TTC549 (cell line): ENCODE measurements around the gene PCDHA5.
A peak's percentile ranks its signal among the peaks of the same experiment; 100 is the strongest.
"Not testable (repeated sequence)": the region's sequence is repeated elsewhere in the genome, so short reads cannot be mapped to it uniquely, and the experiment has no call there.

Source experiments
- FAIRE-seq: peaks from 2 replicates; lab custom pipeline; 2012; peaks lifted over from hg19 to GRCh38; lab: Jason Lieb, UNC

The PCDHA5 gene

DNA sequence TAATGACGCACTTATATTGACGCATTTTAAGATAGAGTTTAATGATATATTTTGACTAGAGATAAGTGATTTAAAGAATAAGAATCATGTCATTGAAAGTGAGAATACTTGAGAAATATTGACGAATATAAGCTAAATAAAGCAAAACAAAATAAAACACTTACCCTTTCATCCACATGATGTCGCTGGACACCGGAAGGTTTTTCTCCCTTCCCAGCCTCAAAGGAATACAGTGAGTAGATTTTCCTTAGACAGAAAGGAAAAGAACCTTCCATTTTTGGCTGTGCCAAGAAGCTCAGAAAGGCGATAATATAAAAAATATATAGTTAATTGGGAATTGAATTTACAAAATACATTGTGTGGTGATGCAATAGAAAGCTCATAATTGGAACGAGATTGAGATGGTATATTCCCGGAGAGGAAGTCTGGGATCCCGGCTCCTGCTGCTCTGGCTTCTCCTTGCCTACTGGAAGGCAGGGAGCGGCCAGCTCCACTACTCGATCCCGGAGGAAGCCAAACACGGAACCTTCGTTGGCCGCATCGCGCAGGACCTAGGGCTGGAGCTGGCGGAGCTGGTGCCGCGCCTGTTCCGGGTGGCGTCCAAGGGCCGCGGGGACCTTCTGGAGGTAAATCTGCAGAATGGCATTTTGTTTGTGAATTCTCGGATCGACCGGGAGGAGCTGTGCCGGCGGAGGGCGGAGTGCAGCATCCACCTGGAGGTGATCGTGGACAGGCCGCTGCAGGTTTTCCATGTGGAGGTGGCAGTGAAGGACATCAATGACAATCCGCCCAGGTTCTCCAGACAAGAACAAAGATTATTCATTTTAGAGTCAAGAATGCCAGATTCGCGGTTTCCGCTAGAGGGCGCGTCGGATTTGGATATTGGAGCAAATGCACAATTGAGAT lies at the start of gene PCDHA5:
Gene PCDHA5, plus strand, starts transcription at position 239 of the 906 bp plus-strand sequence.
- peak; percentile 96 for FAIRE-seq

DNA sequence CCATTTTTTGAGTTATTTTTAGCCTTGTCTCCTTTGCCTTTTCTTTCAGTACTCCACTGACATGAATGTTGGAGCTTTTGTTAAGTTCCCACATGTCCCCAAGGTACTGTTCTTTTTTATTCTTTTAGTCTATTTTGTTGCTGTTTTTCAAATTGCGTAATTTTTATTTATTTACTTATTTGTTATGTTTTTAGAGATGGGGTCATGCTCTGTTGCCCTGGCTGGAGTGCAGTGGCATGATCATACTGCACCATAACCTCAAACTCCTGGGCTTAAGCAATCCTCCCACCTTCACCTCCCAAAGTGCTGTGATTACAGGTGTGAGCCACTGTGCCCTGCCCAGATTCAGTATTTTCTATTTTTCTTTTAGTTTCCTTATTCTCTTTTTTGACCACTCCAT lies 40.9 kb upstream of the PCDHA5 start:
- no peak for FAIRE-seq

DNA sequence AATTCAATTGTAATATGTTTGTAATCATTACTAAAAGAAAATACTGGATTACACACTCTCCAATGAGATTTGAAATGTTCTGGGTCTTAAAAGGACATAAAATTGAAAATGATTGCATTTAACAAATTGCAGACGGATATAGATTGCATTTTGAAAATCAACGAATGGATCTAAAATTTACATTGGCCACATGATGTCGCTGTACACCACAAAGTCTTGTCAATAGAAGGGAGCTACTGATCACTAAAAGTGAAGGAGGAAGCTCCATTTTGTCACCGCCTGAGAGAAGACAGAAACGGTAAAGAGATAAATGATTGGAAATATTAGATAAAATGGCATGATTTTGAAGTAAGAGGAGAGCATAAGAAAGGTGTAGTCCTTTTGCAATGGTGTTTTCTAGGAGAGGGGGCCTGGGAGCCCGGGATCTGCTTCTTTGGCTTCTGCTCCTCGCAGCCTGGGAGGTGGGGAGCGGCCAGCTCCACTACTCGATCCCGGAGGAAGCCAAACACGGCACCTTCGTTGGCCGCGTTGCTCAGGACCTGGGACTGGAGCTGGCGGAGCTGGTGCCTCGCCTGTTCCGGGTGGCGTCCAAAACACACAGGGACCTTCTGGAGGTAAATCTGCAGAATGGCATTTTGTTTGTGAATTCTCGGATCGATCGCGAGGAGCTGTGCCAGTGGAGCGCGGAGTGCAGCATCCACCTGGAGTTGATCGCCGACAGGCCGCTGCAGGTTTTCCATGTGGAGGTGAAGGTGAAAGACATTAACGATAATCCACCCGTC lies 35.3 kb upstream of the PCDHA5 start, which contains the start of gene PCDHA1:
Gene PCDHA1, plus strand, starts transcription at position 236 of the 782 bp plus-strand sequence.
- FAIRE-seq = no peak

DNA sequence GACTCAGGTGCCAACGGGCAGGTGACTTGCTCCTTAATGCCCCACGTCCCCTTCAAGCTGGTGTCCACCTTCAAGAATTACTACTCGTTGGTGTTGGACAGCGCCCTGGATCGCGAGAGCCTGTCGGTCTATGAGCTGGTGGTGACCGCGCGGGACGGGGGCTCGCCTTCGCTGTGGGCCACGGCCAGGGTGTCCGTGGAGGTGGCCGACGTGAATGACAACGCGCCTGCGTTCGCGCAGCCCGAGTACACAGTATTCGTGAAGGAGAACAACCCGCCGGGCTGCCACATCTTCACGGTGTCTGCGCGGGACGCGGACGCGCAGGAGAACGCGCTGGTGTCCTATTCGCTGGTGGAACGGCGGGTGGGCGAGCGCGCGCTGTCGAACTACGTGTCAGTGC lies 34.0 kb upstream of the PCDHA5 start:
- not testable (repeated sequence) for FAIRE-seq

DNA sequence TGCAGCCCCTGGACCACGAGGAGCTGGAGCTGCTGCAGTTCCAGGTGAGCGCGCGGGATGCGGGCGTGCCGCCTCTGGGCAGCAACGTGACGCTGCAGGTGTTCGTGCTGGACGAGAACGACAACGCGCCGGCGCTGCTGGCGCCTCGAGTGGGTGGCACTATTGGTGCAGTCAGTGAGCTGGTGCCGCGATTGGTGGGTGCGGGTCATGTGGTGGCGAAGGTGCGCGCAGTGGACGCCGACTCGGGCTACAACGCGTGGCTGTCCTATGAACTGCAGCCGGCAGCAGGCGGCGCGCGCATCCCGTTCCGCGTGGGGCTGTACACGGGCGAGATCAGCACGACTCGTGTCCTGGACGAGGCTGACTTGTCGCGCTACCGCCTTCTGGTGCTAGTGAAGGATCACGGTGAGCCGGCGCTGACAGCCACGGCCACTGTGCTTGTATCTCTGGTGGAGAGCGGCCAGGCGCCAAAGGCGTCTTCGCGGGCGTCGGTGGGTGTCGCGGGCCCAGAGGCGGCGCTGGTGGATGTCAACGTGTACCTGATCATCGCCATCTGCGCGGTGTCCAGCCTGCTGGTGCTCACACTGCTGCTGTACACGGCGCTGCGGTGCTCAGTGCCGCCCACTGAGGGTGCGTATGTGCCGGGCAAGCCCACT lies 33.4 kb upstream of the PCDHA5 start:
- FAIRE-seq = not testable (repeated sequence)

DNA sequence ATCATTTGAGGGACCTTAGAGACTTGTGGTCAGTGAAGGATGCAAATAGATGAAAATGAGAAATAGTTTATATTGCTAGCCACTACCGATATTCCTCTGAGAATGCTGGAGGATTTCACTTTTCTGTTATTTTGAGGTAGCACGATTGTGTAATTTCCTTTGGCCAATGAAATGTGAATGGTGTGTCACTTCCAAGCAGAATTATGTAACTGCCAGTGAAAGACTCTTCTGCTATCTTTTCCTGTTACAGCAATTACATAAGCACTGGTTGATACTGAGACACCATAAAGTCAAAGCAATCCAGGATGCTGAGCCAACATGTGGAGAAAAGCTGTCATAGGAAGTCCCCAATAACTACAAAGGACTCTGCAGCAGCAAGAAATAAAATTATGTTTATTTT lies 30.3 kb upstream of the PCDHA5 start:
- no peak for FAIRE-seq

DNA sequence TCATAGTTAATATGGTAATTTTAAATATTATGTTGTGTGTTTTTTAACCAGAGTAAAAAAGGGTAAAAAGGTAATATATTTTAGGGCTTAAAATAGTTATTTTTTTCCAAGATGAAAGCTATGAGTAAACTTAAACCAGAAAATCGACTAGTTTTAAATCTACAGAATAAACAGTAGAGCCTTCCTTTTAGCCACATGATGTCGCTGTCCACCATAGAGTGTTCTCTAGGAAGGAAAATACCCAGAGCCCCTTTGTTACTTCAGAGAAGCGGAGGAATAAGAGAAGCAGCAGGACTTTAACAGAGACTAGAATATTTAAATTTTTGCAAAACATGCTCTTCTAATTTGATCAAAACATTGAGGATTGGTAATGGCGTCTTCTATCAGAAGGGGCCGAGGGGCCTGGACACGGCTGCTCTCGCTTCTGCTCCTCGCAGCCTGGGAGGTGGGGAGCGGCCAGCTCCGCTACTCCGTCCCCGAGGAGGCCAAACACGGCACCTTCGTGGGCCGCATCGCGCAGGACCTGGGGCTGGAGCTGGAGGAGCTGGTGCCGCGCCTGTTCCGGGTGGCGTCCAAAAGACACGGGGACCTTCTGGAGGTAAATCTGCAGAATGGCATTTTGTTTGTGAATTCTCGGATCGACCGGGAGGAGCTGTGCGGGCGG lies 26.7 kb upstream of the PCDHA5 start, which contains the start of gene PCDHA2:
Gene PCDHA2, plus strand, starts transcription at position 258 of the 664 bp plus-strand sequence.
- peak; percentile 87 for FAIRE-seq

DNA sequence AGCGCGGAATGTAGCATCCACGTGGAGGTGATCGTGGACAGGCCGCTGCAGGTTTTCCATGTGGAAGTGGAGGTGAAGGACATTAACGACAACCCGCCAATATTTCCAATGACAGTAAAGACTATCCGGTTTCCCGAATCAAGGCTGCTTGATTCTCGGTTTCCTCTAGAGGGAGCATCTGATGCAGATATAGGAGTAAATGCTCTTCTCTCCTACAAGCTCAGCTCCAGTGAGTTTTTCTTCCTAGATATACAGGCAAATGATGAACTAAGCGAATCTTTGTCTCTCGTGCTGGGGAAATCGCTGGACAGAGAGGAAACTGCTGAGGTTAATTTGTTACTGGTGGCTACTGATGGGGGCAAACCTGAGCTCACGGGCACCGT lies 26.2 kb upstream of the PCDHA5 start:
- FAIRE-seq = peak; percentile 19

DNA sequence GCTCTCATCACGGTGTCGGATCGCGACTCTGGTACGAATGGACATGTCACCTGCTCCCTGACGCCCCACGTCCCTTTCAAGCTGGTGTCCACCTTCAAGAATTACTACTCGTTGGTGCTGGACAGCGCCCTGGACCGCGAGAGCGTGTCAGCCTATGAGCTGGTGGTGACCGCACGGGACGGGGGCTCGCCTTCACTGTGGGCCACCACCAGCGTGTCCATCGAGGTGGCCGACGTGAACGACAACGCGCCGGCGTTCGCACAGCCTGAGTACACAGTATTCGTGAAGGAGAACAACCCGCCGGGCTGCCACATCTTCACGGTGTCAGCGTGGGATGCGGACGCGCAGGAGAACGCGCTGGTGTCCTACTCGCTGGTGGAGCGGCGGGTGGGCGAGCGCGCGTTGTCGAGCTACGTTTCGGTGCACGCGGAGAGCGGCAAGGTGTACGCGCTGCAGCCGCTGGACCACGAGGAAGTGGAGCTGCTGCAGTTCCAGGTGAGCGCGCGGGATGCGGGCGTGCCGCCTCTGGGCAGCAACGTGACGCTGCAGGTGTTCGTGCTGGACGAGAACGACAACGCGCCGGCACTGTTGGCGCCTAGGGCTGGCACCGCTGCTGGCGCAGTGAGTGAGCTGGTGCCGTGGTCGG lies 25.2 kb upstream of the PCDHA5 start:
- not testable (repeated sequence) for FAIRE-seq

DNA sequence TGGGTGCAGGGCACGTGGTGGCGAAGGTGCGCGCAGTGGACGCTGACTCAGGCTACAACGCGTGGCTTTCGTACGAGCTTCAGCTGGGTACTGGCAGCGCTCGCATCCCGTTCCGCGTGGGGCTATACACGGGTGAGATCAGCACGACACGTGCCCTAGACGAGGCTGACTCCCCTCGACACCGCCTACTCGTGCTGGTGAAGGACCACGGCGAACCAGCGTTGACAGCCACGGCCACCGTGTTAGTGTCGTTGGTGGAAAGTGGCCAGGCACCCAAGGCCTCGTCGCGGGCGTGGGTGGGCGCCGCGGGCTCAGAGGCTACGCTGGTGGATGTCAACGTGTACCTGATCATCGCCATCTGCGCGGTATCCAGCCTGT lies 24.7 kb upstream of the PCDHA5 start:
- FAIRE-seq = no peak

DNA sequence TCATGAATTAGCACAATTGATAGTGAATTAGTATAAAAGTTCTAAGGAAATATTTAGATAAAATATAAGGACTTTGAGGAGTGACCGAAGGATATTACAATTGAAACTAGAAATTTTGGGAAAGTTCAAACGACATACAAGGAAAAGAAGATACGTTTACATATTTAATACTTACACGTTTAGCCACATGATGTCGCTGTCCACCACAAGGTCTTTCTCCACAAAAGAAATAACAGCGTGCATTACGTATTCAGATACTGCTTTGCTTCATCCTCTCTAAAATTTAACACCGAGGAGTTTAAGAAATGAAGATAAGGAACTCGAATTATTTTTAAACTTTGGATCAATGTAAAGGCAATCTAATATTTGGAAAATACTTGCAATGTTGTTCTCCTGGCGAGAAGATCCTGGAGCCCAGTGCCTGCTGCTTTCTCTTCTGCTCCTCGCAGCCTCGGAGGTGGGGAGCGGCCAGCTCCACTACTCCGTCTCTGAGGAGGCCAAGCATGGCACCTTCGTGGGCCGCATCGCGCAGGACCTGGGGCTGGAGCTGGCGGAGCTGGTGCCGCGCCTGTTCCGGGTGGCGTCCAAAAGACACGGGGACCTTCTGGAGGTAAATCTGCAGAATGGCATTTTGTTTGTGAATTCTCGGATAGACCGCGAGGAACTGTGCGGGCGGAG lies 20.5 kb upstream of the PCDHA5 start, which contains the start of gene PCDHA3:
Gene PCDHA3, plus strand, starts transcription at position 242 of the 678 bp plus-strand sequence.
- FAIRE-seq = peak; percentile 9

DNA sequence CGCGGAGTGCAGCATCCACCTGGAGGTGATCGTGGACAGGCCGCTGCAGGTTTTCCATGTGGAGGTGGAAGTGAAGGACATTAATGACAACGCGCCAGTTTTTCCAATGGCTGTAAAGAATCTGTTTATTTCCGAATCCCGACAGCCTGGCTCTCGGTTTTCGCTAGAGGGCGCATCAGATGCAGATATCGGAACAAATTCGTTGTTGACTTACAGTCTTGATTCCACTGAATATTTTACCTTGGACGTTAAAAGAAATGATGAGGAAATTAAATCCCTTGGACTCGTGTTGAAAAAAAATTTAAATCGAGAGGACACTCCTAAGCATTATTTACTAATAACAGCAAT lies 19.9 kb upstream of the PCDHA5 start:
- no peak for FAIRE-seq

DNA sequence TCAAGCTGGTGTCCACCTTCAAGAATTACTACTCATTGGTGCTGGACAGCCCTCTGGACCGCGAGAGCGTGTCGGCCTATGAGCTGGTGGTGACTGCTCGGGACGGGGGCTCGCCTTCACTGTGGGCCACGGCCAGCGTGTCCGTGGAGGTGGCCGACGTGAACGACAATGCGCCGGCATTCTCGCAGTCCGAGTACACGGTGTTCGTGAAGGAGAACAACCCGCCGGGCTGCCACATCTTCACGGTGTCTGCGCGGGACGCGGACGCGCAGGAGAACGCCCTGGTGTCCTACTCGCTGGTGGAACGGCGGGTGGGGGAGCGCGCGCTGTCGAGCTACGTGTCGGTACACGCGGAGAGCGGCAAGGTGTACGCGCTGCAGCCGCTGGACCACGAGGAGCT lies 19.0 kb upstream of the PCDHA5 start:
- FAIRE-seq = not testable (repeated sequence)

DNA sequence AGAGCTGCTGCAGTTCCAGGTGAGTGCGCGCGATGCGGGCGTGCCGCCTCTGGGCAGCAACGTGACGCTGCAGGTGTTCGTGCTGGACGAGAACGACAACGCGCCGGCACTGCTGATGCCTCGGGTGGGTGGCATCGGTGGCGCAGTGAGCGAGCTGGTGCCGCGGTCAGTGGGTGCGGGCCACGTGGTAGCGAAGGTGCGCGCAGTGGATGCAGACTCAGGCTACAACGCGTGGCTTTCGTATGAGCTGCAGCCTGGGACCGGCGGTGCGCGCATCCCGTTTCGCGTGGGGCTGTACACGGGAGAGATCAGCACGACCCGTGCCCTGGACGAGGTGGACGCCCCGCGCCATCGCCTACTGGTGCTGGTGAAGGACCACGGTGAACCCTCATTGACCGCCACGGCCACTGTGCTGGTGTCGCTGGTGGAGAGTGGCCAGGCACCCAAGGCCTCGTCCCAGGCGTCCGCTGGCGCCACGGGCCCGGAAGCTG lies 18.6 kb upstream of the PCDHA5 start:
- FAIRE-seq = no peak

DNA sequence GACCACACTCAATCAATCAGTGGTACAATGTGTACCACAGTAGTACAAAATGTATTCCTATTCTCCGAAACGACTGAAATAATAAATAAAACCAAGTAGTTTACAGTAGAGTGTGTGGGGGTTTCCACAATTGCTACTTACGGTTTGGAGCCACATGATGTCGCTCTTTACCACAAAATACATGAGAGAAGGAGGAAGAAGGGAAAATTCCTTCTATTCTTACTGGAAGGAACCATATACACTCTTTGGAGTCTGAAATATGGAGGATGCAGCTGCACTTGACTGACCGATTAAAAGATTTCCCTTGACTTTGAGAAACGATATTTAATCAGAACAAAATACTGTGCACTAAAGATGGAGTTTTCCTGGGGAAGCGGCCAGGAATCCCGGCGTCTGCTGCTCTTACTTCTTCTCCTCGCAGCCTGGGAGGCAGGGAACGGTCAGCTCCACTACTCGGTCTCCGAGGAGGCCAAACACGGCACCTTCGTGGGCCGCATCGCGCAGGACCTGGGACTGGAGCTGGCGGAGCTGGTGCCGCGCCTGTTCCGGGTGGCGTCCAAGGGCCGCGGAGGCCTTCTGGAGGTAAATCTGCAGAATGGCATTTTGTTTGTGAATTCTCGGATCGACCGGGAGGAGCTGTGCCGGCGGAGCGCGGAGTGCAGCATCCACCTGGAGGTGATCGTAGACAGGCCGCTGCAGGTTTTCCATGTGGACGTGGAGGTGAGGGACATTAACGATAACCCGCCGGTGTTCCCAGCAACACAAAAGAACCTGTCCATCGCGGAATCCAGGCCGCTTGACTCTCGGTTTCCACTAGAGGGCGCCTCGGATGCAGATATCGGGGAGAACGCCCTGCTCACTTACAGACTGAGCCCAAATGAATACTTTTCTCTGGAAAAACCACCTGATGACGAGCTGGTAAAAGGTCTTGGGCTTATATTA lies 14.3 kb upstream of the PCDHA5 start, which contains the start of gene PCDHA4:
Gene PCDHA4, plus strand, starts transcription at position 235 of the 942 bp plus-strand sequence.
- FAIRE-seq = no peak

DNA sequence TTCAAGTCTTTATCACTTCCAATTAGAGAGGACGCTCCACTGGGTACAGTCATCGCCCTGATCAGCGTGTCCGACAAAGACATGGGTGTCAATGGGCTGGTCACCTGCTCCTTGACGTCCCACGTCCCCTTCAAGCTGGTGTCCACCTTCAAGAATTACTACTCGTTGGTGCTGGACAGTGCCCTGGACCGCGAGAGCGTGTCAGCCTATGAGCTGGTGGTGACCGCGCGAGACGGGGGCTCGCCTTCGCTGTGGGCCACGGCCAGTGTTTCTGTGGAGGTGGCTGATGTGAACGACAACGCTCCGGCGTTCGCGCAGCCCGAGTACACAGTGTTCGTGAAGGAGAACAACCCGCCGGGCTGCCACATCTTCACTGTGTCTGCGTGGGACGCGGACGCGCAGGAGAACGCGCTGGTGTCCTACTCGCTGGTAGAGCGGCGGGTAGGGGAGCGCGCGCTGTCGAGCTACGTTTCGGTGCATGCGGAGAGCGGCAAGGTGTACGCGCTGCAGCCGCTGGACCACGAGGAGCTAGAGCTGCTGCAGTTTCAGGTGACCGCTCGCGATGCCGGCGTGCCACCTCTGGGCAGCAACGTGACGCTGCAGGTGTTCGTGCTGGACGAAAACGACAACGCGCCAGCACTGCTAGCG lies 13.0 kb upstream of the PCDHA5 start:
- not testable (repeated sequence) for FAIRE-seq

DNA sequence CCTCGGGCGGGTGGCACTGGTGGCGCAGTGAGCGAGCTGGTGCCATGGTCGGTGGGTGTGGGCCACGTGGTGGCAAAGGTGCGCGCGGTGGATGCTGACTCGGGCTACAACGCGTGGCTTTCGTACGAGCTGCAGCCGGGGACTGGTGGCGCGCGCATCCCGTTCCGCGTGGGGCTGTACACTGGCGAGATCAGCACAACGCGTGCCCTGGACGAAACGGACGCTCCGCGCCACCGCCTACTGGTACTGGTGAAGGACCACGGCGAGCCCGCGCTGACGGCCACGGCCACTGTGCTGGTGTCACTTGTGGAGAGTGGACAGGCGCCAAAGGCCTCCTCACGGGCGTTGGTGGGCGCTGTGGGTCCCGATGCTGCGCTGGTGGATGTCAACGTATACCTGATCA lies 12.5 kb upstream of the PCDHA5 start:
- FAIRE-seq = no peak

DNA sequence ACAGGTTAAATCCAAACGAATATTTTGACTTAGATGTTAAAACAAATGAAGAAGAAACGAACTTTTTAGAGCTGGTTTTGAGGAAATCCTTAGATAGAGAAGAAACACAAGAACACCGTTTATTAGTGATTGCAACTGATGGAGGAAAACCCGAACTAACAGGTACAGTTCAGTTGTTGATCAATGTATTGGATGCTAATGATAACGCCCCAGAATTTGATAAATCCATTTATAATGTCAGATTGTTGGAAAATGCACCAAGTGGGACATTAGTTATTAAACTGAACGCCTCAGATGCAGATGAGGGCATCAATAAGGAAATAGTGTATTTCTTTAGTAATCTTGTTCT lies 842 bp downstream of the PCDHA5 start:
- FAIRE-seq = no peak

DNA sequence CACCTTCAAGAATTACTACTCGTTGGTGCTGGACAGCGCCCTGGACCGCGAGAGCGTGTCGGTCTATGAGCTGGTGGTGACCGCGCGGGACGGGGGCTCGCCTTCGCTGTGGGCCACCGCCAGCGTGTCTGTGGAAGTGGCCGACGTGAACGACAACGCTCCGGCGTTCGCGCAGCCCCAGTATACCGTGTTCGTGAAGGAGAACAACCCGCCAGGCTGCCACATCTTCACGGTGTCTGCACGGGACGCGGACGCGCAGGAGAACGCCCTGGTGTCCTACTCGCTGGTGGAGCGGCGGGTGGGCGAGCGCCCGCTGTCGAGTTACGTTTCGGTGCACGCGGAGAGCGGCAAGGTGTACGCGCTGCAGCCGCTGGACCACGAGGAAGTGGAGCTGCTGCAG lies 1.6 kb downstream of the PCDHA5 start:
- FAIRE-seq = not testable (repeated sequence)
